ENCODE measurements around the gene FAM229B. TPM values are rescaled to one million over a fixed set of nuclear protein-coding genes. Genes with fewer than 3 reads are reported as not detected.

Gene FAM229B
- total and polyA plus RNA-seq, 9 of the 15 experiments (the other 6 are each of a cell fraction or from before 2014, with no cell fraction given), result 3.3 to 17.4 (median 5.8) TPM

GRCh38 chr6:112040956-112041355 lies 46.4 kb upstream of the FAM229B start:
- H3K4me2 ChIP-seq (ENCODE audit: insufficient read depth, low read length), result no peak overlapping the region
- ATAC-seq (no peak), DNase-seq (ENCODE audit: extremely low read depth in 1 of 4, low spot score in 3 of 4) (no peak), FAIRE-seq (no peak)
- no peaks in the 10 kb centered on the region for H3K9me1 ChIP-seq (ENCODE audit: control insufficient read depth, insufficient read depth, low read length)
- peaks cover 13 to 24% of the 10 kb centered on the region in 2 experiments for H3K27me3 ChIP-seq (ENCODE audit: control insufficient read depth in 2 of 2, insufficient read depth in 2 of 2, low read length in 2 of 2)
- no peak overlapping the region for H3K27ac ChIP-seq (ENCODE audit: extremely low read depth, low read depth, low read length)
- H3K9me3 ChIP-seq (replicated peaks; ENCODE audit: control insufficient read depth, insufficient read depth, low read depth, low read length), result no peaks in the 10 kb centered on the region; the same call in 1 of the 2 replicates
- H4K20me1 ChIP-seq (replicated peaks; ENCODE audit: control insufficient read depth, insufficient read depth, low read length), result no peaks in the 10 kb centered on the region
- no peak for TF ChIP-seq ZNF140 (CRISPR knock-in tag; IDR thresholded peaks at IDR 0.05)
- no peak for TF ChIP-seq ZNF444 (CRISPR knock-in tag; IDR thresholded peaks at IDR 0.05)
- TF ChIP-seq, protein P1, sequence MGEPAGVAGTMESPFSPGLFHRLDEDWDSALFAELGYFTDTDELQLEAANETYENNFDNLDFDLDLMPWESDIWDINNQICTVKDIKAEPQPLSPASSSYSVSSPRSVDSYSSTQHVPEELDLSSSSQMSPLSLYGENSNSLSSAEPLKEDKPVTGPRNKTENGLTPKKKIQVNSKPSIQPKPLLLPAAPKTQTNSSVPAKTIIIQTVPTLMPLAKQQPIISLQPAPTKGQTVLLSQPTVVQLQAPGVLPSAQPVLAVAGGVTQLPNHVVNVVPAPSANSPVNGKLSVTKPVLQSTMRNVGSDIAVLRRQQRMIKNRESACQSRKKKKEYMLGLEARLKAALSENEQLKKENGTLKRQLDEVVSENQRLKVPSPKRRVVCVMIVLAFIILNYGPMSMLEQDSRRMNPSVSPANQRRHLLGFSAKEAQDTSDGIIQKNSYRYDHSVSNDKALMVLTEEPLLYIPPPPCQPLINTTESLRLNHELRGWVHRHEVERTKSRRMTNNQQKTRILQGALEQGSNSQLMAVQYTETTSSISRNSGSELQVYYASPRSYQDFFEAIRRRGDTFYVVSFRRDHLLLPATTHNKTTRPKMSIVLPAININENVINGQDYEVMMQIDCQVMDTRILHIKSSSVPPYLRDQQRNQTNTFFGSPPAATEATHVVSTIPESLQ (CRISPR knock-in tag; IDR thresholded peaks at IDR 0.05), result no peak
- TF ChIP-seq ZNF398 (CRISPR knock-in tag; IDR thresholded peaks at IDR 0.05), result no peak
- no peak for TF ChIP-seq ZNF766 (CRISPR knock-in tag; conservative IDR thresholded peaks at IDR 0.05)
- TF ChIP-seq POLR2G (IDR thresholded peaks at IDR 0.05; ENCODE audit: low read depth, low read length), result no peak
- TF ChIP-seq NBN (IDR thresholded peaks at IDR 0.05; ENCODE audit: low read depth), result no peak
- no peak for TF ChIP-seq MAZ (CRISPR knock-in tag; conservative IDR thresholded peaks at IDR 0.05 in 1 of 2, IDR thresholded peaks at IDR 0.05 in 1 of 2)
- no peak for TF ChIP-seq KLF13 (tag; IDR thresholded peaks at IDR 0.05; ENCODE audit: borderline replicate concordance, low read depth)
- no peak for TF ChIP-seq ZNF707 (CRISPR knock-in tag; conservative IDR thresholded peaks at IDR 0.05)
- TF ChIP-seq, protein P2, sequence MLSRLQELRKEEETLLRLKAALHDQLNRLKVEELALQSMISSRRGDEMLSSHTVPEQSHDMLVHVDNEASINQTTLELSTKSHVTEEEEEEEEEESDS (CRISPR knock-in tag; IDR thresholded peaks at IDR 0.05), result no peak
- TF ChIP-seq RCOR1 (IDR thresholded peaks at IDR 0.05; ENCODE audit: borderline replicate concordance in 1 of 2, low read depth in 2 of 2, low read length in 2 of 2), result no peak
- no peak for TF ChIP-seq SMAD4 (CRISPR knock-in tag; conservative IDR thresholded peaks at IDR 0.05)
- TF ChIP-seq SETDB1 (IDR thresholded peaks at IDR 0.05; ENCODE audit: low read length), result no peak
- TF ChIP-seq ELF1 (tag; IDR thresholded peaks at IDR 0.05), result no peak
- H3K9ac ChIP-seq (ENCODE audit: insufficient read depth in 1 of 2, low read depth in 2 of 2, low read length in 2 of 2), result no peak overlapping the region
- H3K4me1 ChIP-seq (replicated peaks in 1 of 2; ENCODE audit: control insufficient read depth in 2 of 2, insufficient read depth in 2 of 2, low read length in 2 of 2), result peaks cover 0 to 5% of the 10 kb centered on the region in 2 experiments; a peak in 1 of 5 replicates
- intact Hi-C loops (cut with micrococcal nuclease) (loop anchor here (5.0 kb wide), 2 partner anchors 44 to 169 kb away; partner anchors contain the start of gene FYN), in situ Hi-C loops (cut with MboI) (no loop called here)
- ChIA-PET POLR2A (interaction anchor here (0.8 kb wide), 1 partner anchor 10 kb away, joined by 3 read pairs; no protein-coding TSS in a partner anchor), CTCF (ENCODE audit: low intra/inter-chr PET ratio) (no interaction called here)
- H3K36me3 ChIP-seq (ENCODE audit: control insufficient read depth, insufficient read depth, low read length), result no peaks in the 10 kb centered on the region
- H3K4me3 ChIP-seq, result no peak overlapping the region
- 13% methylated on average over 1 of the region's 1 CpG for WGBS (ENCODE audit: insufficient coverage, low coverage, missing lambda C conversion rate)
- H2AFZ ChIP-seq (ENCODE audit: low read depth, low read length), result no peak overlapping the region
- BruUV-seq (replicated peaks), result no TSS peak
- no peaks in the 10 kb centered on the region for H3K79me2 ChIP-seq (ENCODE audit: control insufficient read depth, insufficient read depth, low read length)
